Measurements from ENCODE around the gene BTBD16.

DNA sequence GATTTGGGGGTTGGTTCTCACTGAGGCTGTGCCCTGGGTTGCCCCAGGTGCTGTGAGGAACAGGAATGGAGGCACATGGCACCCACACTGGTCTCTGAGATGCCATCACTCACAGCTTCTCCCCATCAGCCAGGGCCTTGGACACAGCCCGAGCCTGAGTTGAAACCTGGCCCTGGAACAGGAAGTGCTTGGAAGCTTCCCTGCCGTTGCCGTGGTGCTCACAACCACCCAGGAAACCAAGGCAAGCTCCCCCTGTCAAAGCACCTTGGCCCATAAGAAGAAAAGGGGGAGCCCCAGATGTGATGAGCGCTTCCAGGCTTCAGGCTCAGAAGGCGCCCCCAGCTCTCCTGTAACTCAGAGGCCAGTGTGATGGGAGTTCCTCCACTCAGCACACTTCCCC, at the start of gene BTBD16:
- TF ChIP-seq, protein P1, sequence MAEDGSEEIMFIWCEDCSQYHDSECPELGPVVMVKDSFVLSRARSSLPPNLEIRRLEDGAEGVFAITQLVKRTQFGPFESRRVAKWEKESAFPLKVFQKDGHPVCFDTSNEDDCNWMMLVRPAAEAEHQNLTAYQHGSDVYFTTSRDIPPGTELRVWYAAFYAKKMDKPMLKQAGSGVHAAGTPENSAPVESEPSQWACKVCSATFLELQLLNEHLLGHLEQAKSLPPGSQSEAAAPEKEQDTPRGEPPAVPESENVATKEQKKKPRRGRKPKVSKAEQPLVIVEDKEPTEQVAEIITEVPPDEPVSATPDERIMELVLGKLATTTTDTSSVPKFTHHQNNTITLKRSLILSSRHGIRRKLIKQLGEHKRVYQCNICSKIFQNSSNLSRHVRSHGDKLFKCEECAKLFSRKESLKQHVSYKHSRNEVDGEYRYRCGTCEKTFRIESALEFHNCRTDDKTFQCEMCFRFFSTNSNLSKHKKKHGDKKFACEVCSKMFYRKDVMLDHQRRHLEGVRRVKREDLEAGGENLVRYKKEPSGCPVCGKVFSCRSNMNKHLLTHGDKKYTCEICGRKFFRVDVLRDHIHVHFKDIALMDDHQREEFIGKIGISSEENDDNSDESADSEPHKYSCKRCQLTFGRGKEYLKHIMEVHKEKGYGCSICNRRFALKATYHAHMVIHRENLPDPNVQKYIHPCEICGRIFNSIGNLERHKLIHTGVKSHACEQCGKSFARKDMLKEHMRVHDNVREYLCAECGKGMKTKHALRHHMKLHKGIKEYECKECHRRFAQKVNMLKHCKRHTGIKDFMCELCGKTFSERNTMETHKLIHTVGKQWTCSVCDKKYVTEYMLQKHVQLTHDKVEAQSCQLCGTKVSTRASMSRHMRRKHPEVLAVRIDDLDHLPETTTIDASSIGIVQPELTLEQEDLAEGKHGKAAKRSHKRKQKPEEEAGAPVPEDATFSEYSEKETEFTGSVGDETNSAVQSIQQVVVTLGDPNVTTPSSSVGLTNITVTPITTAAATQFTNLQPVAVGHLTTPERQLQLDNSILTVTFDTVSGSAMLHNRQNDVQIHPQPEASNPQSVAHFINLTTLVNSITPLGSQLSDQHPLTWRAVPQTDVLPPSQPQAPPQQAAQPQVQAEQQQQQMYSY (CRISPR knock-in tag; IDR thresholded peaks at IDR 0.05) = no peak
- TF ChIP-seq KAT7 (CRISPR knock-in tag; IDR thresholded peaks at IDR 0.05; ENCODE audit: borderline replicate concordance) (no peak), CREM (CRISPR knock-in tag; IDR thresholded peaks at IDR 0.05) (no peak), FOXJ3 (CRISPR knock-in tag; IDR thresholded peaks at IDR 0.05; ENCODE audit: borderline replicate concordance) (no peak), TEAD4 (CRISPR knock-in tag; IDR thresholded peaks at IDR 0.05) (no peak), TP53 (CRISPR knock-in tag; IDR thresholded peaks at IDR 0.05) (no peak), ESRRA (CRISPR knock-in tag; IDR thresholded peaks at IDR 0.05; ENCODE audit: borderline replicate concordance) (no peak), IRF2 (CRISPR knock-in tag; IDR thresholded peaks at IDR 0.05; ENCODE audit: borderline replicate concordance, low read depth) (no peak)
- TF ChIP-seq, protein P2, sequence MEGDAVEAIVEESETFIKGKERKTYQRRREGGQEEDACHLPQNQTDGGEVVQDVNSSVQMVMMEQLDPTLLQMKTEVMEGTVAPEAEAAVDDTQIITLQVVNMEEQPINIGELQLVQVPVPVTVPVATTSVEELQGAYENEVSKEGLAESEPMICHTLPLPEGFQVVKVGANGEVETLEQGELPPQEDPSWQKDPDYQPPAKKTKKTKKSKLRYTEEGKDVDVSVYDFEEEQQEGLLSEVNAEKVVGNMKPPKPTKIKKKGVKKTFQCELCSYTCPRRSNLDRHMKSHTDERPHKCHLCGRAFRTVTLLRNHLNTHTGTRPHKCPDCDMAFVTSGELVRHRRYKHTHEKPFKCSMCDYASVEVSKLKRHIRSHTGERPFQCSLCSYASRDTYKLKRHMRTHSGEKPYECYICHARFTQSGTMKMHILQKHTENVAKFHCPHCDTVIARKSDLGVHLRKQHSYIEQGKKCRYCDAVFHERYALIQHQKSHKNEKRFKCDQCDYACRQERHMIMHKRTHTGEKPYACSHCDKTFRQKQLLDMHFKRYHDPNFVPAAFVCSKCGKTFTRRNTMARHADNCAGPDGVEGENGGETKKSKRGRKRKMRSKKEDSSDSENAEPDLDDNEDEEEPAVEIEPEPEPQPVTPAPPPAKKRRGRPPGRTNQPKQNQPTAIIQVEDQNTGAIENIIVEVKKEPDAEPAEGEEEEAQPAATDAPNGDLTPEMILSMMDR (IDR thresholded peaks at IDR 0.05) = no peak
- TF ChIP-seq, protein P3, sequence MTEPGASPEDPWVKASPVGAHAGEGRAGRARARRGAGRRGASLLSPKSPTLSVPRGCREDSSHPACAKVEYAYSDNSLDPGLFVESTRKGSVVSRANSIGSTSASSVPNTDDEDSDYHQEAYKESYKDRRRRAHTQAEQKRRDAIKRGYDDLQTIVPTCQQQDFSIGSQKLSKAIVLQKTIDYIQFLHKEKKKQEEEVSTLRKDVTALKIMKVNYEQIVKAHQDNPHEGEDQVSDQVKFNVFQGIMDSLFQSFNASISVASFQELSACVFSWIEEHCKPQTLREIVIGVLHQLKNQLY (CRISPR knock-in tag; IDR thresholded peaks at IDR 0.05) = no peak
- TF ChIP-seq, protein P4, sequence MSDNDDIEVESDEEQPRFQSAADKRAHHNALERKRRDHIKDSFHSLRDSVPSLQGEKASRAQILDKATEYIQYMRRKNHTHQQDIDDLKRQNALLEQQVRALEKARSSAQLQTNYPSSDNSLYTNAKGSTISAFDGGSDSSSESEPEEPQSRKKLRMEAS (CRISPR knock-in tag; IDR thresholded peaks at IDR 0.05) = no peak
